GM21529 (cell line): Measurements from ENCODE around the gene CD40LG.
A peak's percentile ranks its signal among the peaks of the same experiment; 100 is the strongest.

Experiments used
- ATAC-seq: cut with Tn5 transposase; IDR thresholded peaks from one replicate; pipeline ENCODE4 v1.9.1; 2021; ENCODE audit not compliant: unreplicated experiment

CD40LG gene

GRCh38 chrX:136692271-136692670 is 44.3 kb downstream of the CD40LG start:
- no peak for ATAC-seq

- peak; percentile 77 for ATAC-seq
Observed at GRCh38 chrX:136694431-136695087, 46.6 kb downstream of the CD40LG start.

GRCh38 chrX:136697156-136697555 is 49.2 kb downstream of the CD40LG start:
- ATAC-seq: no peak

GRCh38 chrX:136708348-136708747 is 60.4 kb downstream of the CD40LG start:
- ATAC-seq: no peak
